Stimulated activated CD8-positive, alpha-beta memory T cell treated with anti-CD3 and anti-CD28 coated beads, Interleukin-7, amount 100 ng/mL, for 24 hours (primary cell): Measurements from ENCODE around the gene FOXO3.

Source experiments
- DNase-seq: peaks from one replicate; pipeline ENCODE4 v3.0.0-alpha.2; 2020; ENCODE audit warnings: low read depth

FOXO3 gene

DNA sequence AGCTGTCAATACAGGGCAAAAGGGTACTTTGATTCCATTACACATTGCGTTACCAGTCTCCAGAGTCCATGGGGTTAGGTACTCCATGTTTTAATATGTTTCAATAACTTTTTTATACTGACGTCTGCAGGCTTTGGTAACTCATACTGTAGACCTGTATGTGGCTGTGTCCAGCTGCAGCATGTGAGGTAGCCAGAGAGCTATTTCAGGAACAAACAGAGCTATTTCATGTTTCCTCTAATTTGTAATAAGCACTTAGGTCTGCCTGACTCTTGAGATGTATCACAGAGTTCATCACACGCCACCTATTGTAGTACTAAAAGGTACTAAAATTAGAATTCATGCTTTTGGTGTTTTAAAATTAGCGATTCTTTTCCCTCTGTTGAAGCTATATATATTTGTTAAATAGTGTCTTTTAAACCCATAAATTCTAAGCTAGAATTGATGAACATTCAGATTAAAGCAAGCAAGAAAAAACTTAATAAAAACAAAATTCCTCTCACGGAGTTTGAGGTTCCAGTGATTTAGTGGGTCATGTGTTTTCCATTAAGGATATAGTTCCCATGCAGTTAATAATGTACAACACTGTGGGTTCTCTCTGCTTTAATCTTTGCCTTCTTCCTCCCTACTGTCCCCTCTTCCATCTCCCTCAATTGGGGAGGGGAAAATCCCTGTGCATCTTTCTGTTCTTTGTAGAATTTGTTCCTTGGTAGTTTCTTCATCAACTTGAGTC, 37.0 kb downstream of the FOXO3 start:
- DNase-seq: no peak

DNA sequence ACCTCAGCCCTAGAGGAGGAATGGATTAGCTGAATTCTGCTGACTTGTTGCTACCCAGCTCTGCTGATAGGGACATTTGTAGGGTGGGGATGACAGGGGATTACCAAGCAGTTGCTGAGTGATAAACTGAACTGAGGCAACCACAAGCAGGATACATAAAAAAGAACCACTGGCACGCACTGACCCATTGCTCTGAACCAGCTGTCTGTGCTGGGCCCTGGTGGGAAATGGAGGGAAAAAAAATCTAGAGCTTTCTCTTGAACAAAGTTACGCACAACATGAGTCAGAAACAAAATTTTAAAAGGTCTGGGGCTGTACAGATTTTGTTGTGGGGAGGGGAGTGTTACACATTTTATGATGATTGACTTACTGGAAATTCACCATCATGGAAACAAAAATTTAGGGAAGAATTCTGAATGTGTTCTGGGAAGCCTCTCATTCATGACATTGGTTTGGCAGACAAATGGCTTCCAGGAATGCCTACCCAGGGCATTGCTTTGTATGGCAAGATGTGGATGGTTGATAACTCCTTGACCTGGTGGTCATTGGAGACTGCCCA, 37.7 kb downstream of the FOXO3 start:
- no peak for DNase-seq

- DNase-seq: no peak
These were observed 43.4 kb downstream of the FOXO3 start for GRCh38 chr6:108604156-108604555.

GRCh38 chr6:108606250-108606690, 45.6 kb downstream of the FOXO3 start:
- DNase-seq: no peak

DNA sequence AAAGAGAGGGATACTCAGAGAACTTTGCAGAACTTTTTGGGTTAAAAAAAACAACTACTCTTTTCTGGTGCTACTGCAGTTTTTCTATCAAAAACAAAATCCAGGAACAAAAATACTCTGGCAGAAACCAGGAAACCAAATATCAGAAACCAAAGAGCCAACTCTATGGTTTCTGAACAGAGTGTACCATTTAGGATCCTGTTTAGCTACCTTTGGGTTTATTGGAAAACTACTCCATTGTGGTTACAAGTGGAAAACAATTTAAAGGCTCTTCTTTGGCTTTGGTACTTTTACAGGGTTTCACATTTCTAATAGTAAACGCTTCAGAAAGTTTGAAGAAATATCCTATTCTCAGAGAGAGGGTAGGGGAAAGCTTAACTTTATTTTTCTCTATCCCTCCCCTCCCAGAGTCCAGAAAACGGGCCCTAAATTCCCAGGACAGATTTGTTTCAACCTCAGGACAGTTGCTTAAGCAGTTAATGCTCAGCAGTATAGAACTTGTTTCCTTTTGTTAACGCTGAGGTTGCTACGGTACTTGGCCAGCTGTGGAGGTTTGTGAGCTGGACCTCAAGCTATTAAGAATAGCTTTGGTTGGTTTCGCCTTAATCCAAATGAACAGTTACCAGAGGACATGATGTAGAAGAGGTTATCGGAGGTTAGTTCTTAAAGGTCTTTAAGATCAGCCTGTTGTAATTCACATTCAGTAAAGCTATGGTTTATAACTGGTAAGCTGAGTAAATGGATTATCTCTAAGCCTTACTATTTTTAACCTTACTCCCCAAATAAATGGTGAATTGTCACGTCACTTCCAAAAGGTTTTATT, 47.9 kb downstream of the FOXO3 start:
- DNase-seq: no peak

DNA sequence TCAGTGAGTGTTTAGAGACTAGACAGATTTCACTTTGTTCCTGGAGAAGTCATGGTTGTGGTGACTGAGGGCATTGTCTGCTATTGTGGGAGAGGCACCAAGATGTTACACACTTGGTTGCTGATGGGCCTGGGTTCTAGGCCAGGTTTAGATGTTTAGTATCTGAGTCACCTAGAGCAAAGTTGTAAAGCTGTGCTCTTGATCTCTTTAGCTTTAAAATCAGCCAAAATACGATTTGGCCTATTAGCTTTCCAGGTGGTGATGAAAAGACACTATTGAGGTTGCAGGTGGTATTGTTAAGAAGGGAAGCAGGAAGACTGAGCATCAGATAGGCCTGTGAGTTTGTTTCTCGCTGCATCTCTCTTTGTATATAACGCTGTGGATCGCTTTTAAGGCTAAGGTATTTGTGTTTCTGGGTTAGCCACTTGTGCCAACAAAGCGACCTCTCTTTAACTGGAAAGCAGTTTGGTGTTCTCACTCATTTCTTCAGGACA, 48.6 kb downstream of the FOXO3 start:
- DNase-seq: no peak

DNA sequence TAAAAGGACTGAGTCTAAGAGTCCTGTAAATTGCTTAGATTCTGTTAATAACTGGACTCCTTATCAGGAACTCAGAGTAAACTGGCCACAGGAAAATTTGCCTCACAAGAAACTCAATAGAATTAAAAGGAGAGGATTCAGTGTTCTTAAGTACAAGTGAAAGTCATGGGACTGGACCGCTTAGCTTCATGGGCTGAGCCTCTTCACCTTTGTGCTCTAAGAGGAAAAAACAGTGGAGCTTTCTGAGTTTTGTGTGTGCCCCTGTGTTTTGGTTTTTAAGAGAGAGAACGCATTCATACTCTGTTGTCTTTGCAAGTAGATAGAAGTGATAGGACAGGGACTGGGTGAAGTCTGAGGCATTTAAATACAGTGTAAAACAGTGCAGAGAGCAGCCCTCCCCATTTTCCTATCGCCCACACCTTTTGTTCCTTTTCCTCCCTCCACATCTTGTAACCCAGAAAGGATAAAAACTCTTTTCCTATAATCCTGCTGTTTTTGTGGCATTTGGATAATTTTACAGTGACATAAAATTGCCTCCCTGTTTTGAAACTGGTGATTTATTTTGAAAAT, 49.6 kb downstream of the FOXO3 start:
- no peak for DNase-seq

DNA sequence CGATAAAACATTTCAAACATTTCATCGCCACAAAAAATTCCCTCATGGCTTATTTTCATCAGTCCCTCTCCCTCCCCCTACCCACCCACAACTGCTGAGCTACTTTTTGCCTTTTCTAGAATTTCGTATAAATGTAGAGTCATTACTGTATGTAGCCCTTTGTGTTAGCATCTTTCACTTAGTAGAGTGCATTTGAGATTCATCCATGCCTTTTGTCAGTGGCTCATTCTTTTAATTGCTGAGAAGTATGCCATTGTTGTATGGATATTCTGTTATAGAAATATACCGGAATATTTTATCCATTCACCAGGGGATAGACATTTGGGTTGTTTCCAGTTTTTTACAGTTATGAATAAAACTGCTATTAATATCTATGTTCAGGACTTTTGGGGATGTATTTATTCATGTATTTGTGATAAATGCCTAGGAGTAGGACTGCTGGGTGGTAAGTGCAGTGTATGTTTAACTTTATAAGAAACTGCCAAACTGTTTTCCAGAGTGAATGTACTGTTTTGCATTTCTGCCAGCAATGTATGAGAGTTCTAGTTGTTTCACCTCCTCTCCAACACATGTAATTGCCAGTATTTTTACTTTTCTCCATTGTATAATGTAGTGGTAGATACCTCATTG, 50.4 kb downstream of the FOXO3 start:
- DNase-seq: no peak

- no peak for DNase-seq
These were observed 52.1 kb downstream of the FOXO3 start for GRCh38 chr6:108612852-108613251.

DNA sequence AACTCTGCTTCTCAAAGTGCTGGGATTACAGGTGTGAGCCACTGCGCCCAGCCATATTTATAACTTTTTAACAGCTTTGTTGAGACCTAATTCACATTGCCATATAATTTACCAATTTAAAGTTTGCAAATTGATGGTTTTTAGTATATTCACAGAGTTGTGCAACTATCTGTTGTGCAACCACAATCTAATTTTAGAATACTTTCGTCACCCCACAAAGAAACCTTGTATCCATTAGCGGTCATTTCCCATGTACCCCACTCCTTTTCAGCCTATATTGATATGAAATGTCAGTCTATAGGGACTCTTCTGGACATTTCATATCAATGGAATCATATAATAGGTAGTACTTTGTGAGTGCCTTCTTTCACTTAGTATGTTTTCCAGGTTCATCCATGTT, 55.8 kb downstream of the FOXO3 start:
- no peak for DNase-seq

DNA sequence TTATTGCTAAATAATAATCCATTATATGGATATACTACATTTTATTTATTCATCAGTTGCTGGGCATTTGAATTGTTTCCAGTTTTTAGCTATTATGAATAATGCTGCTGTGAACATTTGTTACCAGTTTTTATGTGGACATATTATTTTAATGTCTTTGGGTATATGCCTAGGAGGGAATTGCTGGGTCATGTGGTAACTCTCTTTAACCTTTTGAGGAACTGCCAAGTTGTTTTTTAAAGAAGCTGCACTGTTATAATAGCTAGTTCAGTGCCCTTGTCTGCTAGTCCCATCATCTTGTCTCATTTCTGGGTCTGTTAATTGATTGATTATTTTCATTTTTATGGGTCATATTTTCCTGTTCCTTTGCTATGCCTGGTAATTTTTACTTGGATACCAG, 56.3 kb downstream of the FOXO3 start:
- DNase-seq: no peak

DNA sequence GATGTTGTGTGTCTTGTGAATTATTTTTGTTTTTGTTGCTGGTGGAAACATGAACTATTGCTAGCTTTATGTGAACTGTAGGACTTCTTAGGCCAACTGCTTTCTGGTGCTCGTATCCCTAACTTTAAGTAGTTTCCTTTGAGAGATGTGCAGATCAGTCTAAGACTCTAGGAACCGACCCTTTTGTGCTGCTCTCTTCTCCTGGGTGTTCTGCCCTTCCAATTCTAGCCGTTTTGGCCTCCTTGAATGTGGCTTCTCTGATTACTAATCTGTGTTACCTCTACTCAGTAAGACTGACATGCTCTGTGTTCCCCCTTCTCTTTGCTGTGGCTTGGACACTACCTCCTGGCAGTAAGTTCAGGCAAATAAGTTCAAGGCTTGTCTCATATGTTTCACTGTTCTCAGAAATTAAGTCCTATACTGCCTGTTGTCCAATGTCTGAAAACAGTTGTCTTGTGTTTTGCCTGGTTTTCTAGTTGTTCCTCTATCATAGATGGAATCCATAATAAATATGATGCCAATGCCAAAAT, 58.0 kb downstream of the FOXO3 start:
- no peak for DNase-seq

DNA sequence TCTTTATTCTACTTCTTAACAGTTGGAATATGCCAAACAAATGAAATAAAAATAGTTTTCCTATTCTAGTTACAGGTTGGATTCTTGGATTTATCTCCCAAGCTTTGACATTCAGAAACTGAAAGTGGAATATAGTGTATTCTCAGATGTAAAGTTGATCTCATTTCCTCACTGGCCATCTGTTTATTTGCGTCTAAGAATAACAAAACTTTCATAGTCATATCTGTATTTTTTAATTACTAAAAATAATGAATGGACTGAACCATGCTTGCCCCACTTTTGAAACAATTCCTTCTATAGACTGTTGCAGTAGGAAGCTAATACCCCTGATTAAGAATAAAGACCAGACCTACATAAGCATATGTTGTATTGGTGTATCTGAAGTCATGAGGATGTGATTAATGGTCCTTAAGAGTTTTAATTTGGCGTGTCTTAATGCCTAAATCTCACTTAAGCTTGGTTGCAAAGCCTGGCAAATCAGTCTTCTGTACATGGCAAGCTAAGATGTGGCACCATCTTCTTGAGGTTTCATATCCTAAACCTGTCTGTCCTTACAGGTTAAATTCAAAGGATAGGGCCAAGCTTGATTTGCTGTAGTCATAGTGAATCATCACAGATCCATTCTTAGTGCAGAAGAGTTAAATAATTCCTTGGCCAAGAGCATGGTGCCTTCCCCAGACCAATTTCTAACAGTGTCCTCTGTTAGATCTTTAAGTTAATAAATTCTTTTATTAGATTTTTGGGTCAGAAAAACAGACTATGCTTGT, 58.9 kb downstream of the FOXO3 start:
- no peak for DNase-seq

- DNase-seq: no peak
These were observed 60.4 kb downstream of the FOXO3 start for GRCh38 chr6:108621117-108621516.

DNA sequence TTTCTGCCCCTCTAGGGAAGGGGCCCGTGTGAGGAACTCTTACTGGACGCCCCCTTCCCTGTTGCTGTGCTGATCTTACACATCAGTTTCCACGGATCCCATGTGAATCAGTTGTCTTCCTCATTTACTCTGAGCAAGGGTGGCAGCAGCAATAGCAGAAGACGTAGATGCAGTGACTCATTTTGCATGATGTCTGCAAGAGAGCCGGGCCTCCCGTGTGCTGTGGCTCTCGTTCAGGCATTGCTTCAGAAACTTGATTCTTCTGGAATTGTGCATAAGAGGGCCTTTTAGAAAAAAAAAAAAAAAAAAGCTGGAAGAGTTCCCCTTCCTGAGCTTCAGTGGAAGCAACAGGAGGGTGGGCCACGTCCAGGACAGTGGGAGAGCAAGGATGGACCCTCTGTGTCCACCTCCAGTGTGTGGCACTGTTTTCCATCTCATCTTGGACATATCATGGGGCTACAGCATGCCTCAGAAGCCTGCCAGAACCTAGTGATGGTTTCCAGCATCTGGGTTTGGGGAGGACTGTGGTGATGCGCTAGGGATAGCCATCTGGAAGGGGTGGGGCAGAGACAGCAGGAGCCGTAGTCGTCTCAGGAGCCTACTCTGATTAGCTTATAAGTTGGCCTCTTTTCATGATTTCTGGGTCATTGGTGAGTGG, 62.1 kb downstream of the FOXO3 start:
- no peak for DNase-seq

- no peak for DNase-seq
These were observed 63.3 kb downstream of the FOXO3 start for GRCh38 chr6:108623995-108624394.

GRCh38 chr6:108625581-108625980, 64.9 kb downstream of the FOXO3 start:
- no peak for DNase-seq

GRCh38 chr6:108626777-108627176, 66.1 kb downstream of the FOXO3 start:
- DNase-seq: no peak

DNA sequence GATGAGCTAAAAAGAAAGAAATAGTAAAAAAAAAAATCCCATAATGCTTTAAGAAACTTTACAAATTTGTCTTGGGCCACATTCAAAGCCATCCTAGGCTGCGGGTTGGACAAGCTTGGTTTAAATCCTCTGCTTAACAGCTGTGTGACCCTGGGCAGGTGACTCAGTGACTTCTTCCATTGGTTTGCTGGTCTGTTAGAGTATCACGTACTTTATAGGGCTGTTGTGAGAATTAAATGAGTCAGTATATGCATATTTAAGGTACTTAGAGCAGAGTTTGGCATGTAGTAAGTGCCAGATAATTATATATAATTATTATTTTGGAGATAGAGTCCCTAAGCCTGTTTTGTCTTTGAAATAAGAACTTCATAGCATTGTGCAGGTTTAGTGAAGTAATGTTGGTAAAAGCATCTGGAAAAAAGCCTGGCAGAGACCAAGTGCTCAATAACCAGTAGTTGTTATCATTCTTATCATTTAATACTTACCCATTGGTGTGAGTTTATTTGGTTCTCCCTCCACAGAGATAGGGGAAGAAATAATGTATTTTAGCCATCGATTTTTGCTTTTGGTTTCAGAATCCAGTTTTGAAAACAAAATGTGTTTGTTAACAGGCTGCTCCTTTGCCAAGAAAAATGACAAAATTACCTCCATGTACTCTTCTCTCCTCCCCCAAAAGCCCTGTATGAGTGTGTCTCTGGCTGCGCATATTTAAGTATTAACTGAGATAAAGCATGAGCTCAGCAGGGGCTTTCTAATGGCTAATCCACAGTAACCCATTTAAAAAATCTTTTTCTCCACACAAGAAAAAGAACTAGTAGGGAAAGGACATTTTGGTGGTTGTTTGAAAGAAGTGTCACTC, 67.2 kb downstream of the FOXO3 start:
- no peak for DNase-seq
